ENCODE results near the gene PAM.
"Not testable (repeated sequence)": the region's sequence is repeated elsewhere in the genome, so short reads cannot be mapped to it uniquely, and the experiment has no call there.

Gene PAM

GRCh38 chr5:102751903-102752376 lies 3.2 kb upstream of the PAM start:
- not testable (repeated sequence) for DNase-seq (ENCODE audit: low read depth)

- DNase-seq (ENCODE audit: low read depth), result no peak
Measured at GRCh38 chr5:102753889-102754766, 977 bp upstream of the PAM start.

GRCh38 chr5:102755686-102756371 lies 724 bp downstream of the PAM start:
- DNase-seq (ENCODE audit: low read depth), result peak; percentile 57

- no peak for DNase-seq (ENCODE audit: low read depth)
Measured at GRCh38 chr5:102758576-102758975, 3.5 kb downstream of the PAM start.

- DNase-seq (ENCODE audit: low read depth), result no peak
Measured at GRCh38 chr5:102759289-102759688, 4.2 kb downstream of the PAM start.

- DNase-seq (ENCODE audit: low read depth), result no peak
Measured at GRCh38 chr5:102759700-102760099, 4.6 kb downstream of the PAM start.

GRCh38 chr5:102760815-102761214 lies 5.7 kb downstream of the PAM start:
- DNase-seq (ENCODE audit: low read depth), result no peak

- no peak for DNase-seq (ENCODE audit: low read depth)
Measured at GRCh38 chr5:102762095-102762534, 7.0 kb downstream of the PAM start.

- DNase-seq (ENCODE audit: low read depth), result no peak
Measured at GRCh38 chr5:102762562-102763227, 7.6 kb downstream of the PAM start.

- no peak for DNase-seq (ENCODE audit: low read depth)
Measured at GRCh38 chr5:102763734-102764133, 8.6 kb downstream of the PAM start.

GRCh38 chr5:102764381-102765004 lies 9.4 kb downstream of the PAM start:
- DNase-seq (ENCODE audit: low read depth), result no peak

GRCh38 chr5:102765350-102765749 lies 10.2 kb downstream of the PAM start:
- DNase-seq (ENCODE audit: low read depth), result no peak

GRCh38 chr5:102766295-102767090 lies 11.4 kb downstream of the PAM start:
- no peak for DNase-seq (ENCODE audit: low read depth)

GRCh38 chr5:102767862-102768261 lies 12.8 kb downstream of the PAM start:
- no peak for DNase-seq (ENCODE audit: low read depth)

GRCh38 chr5:102770803-102771202 lies 15.7 kb downstream of the PAM start:
- DNase-seq (ENCODE audit: low read depth), result no peak

- no peak for DNase-seq (ENCODE audit: low read depth)
Measured at GRCh38 chr5:102771435-102771834, 16.3 kb downstream of the PAM start.

- no peak for DNase-seq (ENCODE audit: low read depth)
Measured at GRCh38 chr5:102772273-102772672, 17.2 kb downstream of the PAM start.

- DNase-seq (ENCODE audit: low read depth), result no peak
Measured at GRCh38 chr5:102773133-102773532, 18.0 kb downstream of the PAM start.

- DNase-seq (ENCODE audit: low read depth), result not testable (repeated sequence)
Measured at GRCh38 chr5:102775756-102776155, 20.7 kb downstream of the PAM start.

GRCh38 chr5:102777099-102777498 lies 22.0 kb downstream of the PAM start:
- DNase-seq (ENCODE audit: low read depth), result no peak

- peak; percentile 65 for DNase-seq (ENCODE audit: low read depth)
Measured at GRCh38 chr5:102778478-102778877, 23.4 kb downstream of the PAM start.

Data from GM04504 (cell line).